HUES48 (cell line): Measurements from ENCODE around the gene IDH3G.

Source experiments
- H3K27ac ChIP-seq: one replicate; pipeline ENCODE4 v1.7.0; 2013; ENCODE audit warnings: low read depth, low read length, inconsistent platforms
- H3K27me3 ChIP-seq: 2 replicates; pipeline ENCODE4 v1.6.1; 2013; ENCODE audit warnings: mild to moderate bottlenecking, low read length; ENCODE audit not compliant: control insufficient read depth, insufficient read depth
- H3K36me3 ChIP-seq: 2 replicates; pipeline ENCODE4 v1.6.1; 2013; ENCODE audit warnings: low read length; ENCODE audit not compliant: control insufficient read depth, insufficient read depth
- H3K4me1 ChIP-seq: 2 replicates; pipeline ENCODE4 v1.6.1; 2013; ENCODE audit warnings: mild to moderate bottlenecking, low read length; ENCODE audit not compliant: control insufficient read depth, insufficient read depth
- H3K4me3 ChIP-seq: 2 replicates; pipeline ENCODE4 v1.5.1; 2013; ENCODE audit warnings: mild to moderate bottlenecking, low read depth, low read length
- H3K9ac ChIP-seq: 2 replicates; pipeline ENCODE4 v1.6.1; 2013; ENCODE audit warnings: mild to moderate bottlenecking, low read depth, low read length, moderate library complexity
- H3K9me3 ChIP-seq: 2 replicates; pipeline ENCODE4 v1.6.1; 2013; ENCODE audit warnings: low read length; ENCODE audit not compliant: control insufficient read depth, insufficient read depth

The IDH3G gene

GRCh38 chrX:153801669-153802068 is 7.5 kb upstream of the IDH3G start:
- Histone ChIP-seq H3K9ac (no peak overlapping the region), H3K27ac (no peak overlapping the region), H3K36me3 (peaks cover 40% of the 10 kb centered on the region), H3K9me3 (peaks cover 35% of the 10 kb centered on the region; the same call in 1 of the 2 replicates), H3K27me3 (no peaks in the 10 kb centered on the region), H3K4me3 (no peak overlapping the region), H3K4me1 (no peaks in the 10 kb centered on the region)

GRCh38 chrX:153800746-153801145 is 6.6 kb upstream of the IDH3G start:
- peaks cover 49% of the 10 kb centered on the region for H3K36me3 ChIP-seq
- H3K9ac ChIP-seq: no peak overlapping the region
- no peak overlapping the region for H3K27ac ChIP-seq
- no peaks in the 10 kb centered on the region for H3K27me3 ChIP-seq
- H3K4me3 ChIP-seq: no peak overlapping the region
- H3K9me3 ChIP-seq: peaks cover 31% of the 10 kb centered on the region; the same call in 1 of the 2 replicates
- no peaks in the 10 kb centered on the region for H3K4me1 ChIP-seq

GRCh38 chrX:153800177-153800722 is 6.1 kb upstream of the IDH3G start:
- peaks cover 27% of the 10 kb centered on the region; the same call in 1 of the 2 replicates for H3K9me3 ChIP-seq

GRCh38 chrX:153799326-153799725 is 5.2 kb upstream of the IDH3G start:
- Histone ChIP-seq H3K4me3 (no peak overlapping the region), H3K9me3 (peaks cover 29% of the 10 kb centered on the region; the same call in 1 of the 2 replicates), H3K27me3 (no peaks in the 10 kb centered on the region), H3K9ac (no peak overlapping the region), H3K27ac (no peak overlapping the region), H3K36me3 (peaks cover 49% of the 10 kb centered on the region), H3K4me1 (no peaks in the 10 kb centered on the region)

More at GRCh38 chrX:153800177-153800722, 6.1 kb upstream of the IDH3G start:
- Histone ChIP-seq H3K27me3 (no peaks in the 10 kb centered on the region), H3K36me3 (peaks cover 49% of the 10 kb centered on the region), H3K9ac (no peak overlapping the region), H3K4me3 (no peak overlapping the region), H3K4me1 (no peaks in the 10 kb centered on the region), H3K27ac (no peak overlapping the region)

- no peaks in the 10 kb centered on the region for H3K4me1 ChIP-seq
- no peak overlapping the region for H3K4me3 ChIP-seq
- peaks cover 34% of the 10 kb centered on the region for H3K36me3 ChIP-seq
- H3K27me3 ChIP-seq: no peaks in the 10 kb centered on the region
- H3K27ac ChIP-seq: no peak overlapping the region
- no peak overlapping the region for H3K9ac ChIP-seq
- peaks cover 40% of the 10 kb centered on the region for H3K9me3 ChIP-seq
Observed at GRCh38 chrX:153797415-153798015, 3.3 kb upstream of the IDH3G start.

- peak overlapping the region; percentile 80 for H3K27ac ChIP-seq
- H3K9ac ChIP-seq: peak overlapping the region; percentile 75
- no peaks in the 10 kb centered on the region for H3K27me3 ChIP-seq
- H3K4me3 ChIP-seq: peak overlapping the region; percentile 95
- peaks cover 33% of the 10 kb centered on the region for H3K9me3 ChIP-seq
- H3K4me1 ChIP-seq: no peaks in the 10 kb centered on the region
- H3K36me3 ChIP-seq: peaks cover 34% of the 10 kb centered on the region
Observed at GRCh38 chrX:153794897-153795816, 982 bp upstream of the IDH3G start.

GRCh38 chrX:153793291-153793690 is 884 bp downstream of the IDH3G start:
- Histone ChIP-seq H3K9ac (peak overlapping the region; percentile 24; the same call in 1 of the 2 replicates), H3K27ac (peak overlapping the region; percentile 90), H3K36me3 (peaks cover 28% of the 10 kb centered on the region), H3K27me3 (no peaks in the 10 kb centered on the region), H3K9me3 (peaks cover 38% of the 10 kb centered on the region), H3K4me1 (no peaks in the 10 kb centered on the region), H3K4me3 (peak overlapping the region; percentile 95)

- H3K27ac ChIP-seq: no peak overlapping the region
- peaks cover 27% of the 10 kb centered on the region for H3K36me3 ChIP-seq
- no peak overlapping the region for H3K4me3 ChIP-seq
- H3K27me3 ChIP-seq: no peaks in the 10 kb centered on the region
- H3K9me3 ChIP-seq: peaks cover 34% of the 10 kb centered on the region
- no peak overlapping the region for H3K9ac ChIP-seq
- no peaks in the 10 kb centered on the region for H3K4me1 ChIP-seq
Observed at GRCh38 chrX:153792368-153792767, 1.8 kb downstream of the IDH3G start.

- Histone ChIP-seq H3K4me3 (no peak overlapping the region), H3K9ac (no peak overlapping the region), H3K36me3 (peaks cover 19% of the 10 kb centered on the region; the same call in 1 of the 2 replicates), H3K27ac (no peak overlapping the region), H3K9me3 (peaks cover 30% of the 10 kb centered on the region), H3K4me1 (no peaks in the 10 kb centered on the region), H3K27me3 (no peaks in the 10 kb centered on the region)
Observed at GRCh38 chrX:153791104-153791852, 2.9 kb downstream of the IDH3G start.

- no peaks in the 10 kb centered on the region for H3K4me1 ChIP-seq
- H3K4me3 ChIP-seq: no peak overlapping the region
- H3K27me3 ChIP-seq: no peaks in the 10 kb centered on the region
- H3K9ac ChIP-seq: no peak overlapping the region
- peaks cover 27% of the 10 kb centered on the region for H3K9me3 ChIP-seq
- no peak overlapping the region for H3K27ac ChIP-seq
- peaks cover 23% of the 10 kb centered on the region; the same call in 1 of the 2 replicates for H3K36me3 ChIP-seq
Observed at GRCh38 chrX:153789654-153790053, 4.5 kb downstream of the IDH3G start.
